Measurements from ENCODE around the gene AMH. TPM values are rescaled to one million over a fixed set of nuclear protein-coding genes. Genes with fewer than 3 reads are reported as not detected.

The AMH gene
- total RNA-seq, 1 experiment from 2014 or later = 21.9 TPM

- intact Hi-C loops (cut with micrococcal nuclease; ENCODE audit: unreplicated experiment) = no loop called here
- TF ChIP-seq TCF7L2 (IDR thresholded peaks at IDR 0.05; ENCODE audit: low read depth, low read length) (no peak), POLR2AphosphoS5 (IDR thresholded peaks at IDR 0.05; ENCODE audit: low read depth, low read length) (no peak), SIN3A (IDR thresholded peaks at IDR 0.05; ENCODE audit: borderline replicate concordance, insufficient read depth, low read depth, low read length) (no peak), REST (IDR thresholded peaks at IDR 0.05; ENCODE audit: insufficient read depth in 1 of 2, low read depth in 2 of 2, low read length in 1 of 2) (no peak), CTCF (IDR thresholded peaks at IDR 0.05) (no peak)
- no TSS peak for BruUV-seq (replicated peaks)
- Histone ChIP-seq H3K9me3 (ENCODE audit: control insufficient read depth, insufficient read depth, low read depth, low read length) (no peaks in the 10 kb centered on the region), H3K4me3 (ENCODE audit: low read depth in 2 of 2, low read length in 2 of 2) (no peak overlapping the region), H3K4me1 (ENCODE audit: control insufficient read depth, insufficient read depth, low read length) (0 out of 2 replicates have a peak, but pooled peaks cover under 1% of the 10 kb centered on the region), H3K27ac (ENCODE audit: low read length) (no peak overlapping the region), H3K27me3 (ENCODE audit: control insufficient read depth, insufficient read depth, low read length) (no peaks in the 10 kb centered on the region), H3K36me3 (ENCODE audit: control insufficient read depth, insufficient read depth, low read length) (no peaks in the 10 kb centered on the region)
- no peak for ATAC-seq
- no peak for DNase-seq (ENCODE audit: low read depth, low spot score)
- CTCF ChIA-PET = no interaction called here
- POLR2A ChIA-PET = no interaction called here
- in situ Hi-C loops (cut with HindIII; ENCODE audit: low pct_unique_long_range_greater_than_20kb, low sequenced_read_pairs) = no loop called here
Observed at GRCh38 chr19:2226051-2226839, 22.9 kb upstream of the AMH start.

GRCh38 chr19:2226840-2227360, 22.2 kb upstream of the AMH start:
- BruUV-seq (replicated peaks) = no TSS peak
- no peak for TF ChIP-seq CTCF (IDR thresholded peaks at IDR 0.05)
- TF ChIP-seq TCF7L2 (IDR thresholded peaks at IDR 0.05; ENCODE audit: low read depth, low read length) = no peak
- TF ChIP-seq POLR2AphosphoS5 (IDR thresholded peaks at IDR 0.05; ENCODE audit: low read depth, low read length) = no peak
- no peak for TF ChIP-seq SIN3A (IDR thresholded peaks at IDR 0.05; ENCODE audit: borderline replicate concordance, insufficient read depth, low read depth, low read length)
- no peak for TF ChIP-seq REST (IDR thresholded peaks at IDR 0.05; ENCODE audit: insufficient read depth in 1 of 2, low read depth in 2 of 2, low read length in 1 of 2)
- in situ Hi-C loops (cut with HindIII; ENCODE audit: low pct_unique_long_range_greater_than_20kb, low sequenced_read_pairs) (no loop called here), intact Hi-C loops (cut with micrococcal nuclease; ENCODE audit: unreplicated experiment) (no loop called here)
- Histone ChIP-seq H3K27me3 (ENCODE audit: control insufficient read depth, insufficient read depth, low read length) (no peaks in the 10 kb centered on the region), H3K4me3 (ENCODE audit: low read depth in 2 of 2, low read length in 2 of 2) (no peak overlapping the region), H3K36me3 (ENCODE audit: control insufficient read depth, insufficient read depth, low read length) (no peaks in the 10 kb centered on the region), H3K4me1 (ENCODE audit: control insufficient read depth, insufficient read depth, low read length) (no peaks in the 10 kb centered on the region), H3K9me3 (ENCODE audit: control insufficient read depth, insufficient read depth, low read depth, low read length) (no peaks in the 10 kb centered on the region), H3K27ac (ENCODE audit: low read length) (no peak overlapping the region)
- ATAC-seq (no peak), DNase-seq (ENCODE audit: low read depth, low spot score) (no peak)
- ChIA-PET POLR2A (no interaction called here), CTCF (interaction anchor here (0.6 kb wide), 1 partner anchor 117 kb away, joined by 3 read pairs; no protein-coding TSS in a partner anchor)
